GM21515 (cell line): ENCODE data around the gene TIMP1.
A peak's percentile ranks its signal among the peaks of the same experiment; 100 is the strongest.

Experiments
- ATAC-seq: cut with Tn5 transposase; IDR thresholded peaks from one replicate; pipeline ENCODE4 v1.9.1; 2021; ENCODE audit not compliant: unreplicated experiment

The TIMP1 gene

GRCh38 chrX:47581731-47582647, at the start of gene TIMP1:
Gene TIMP1 (plus strand): TSS chrX:47582436. CDS start chrX:47583416, 980 bp downstream.
- ATAC-seq: peak; percentile 88

- ATAC-seq: no peak
Observed at GRCh38 chrX:47539860-47540259, 42.4 kb upstream of the TIMP1 start.

- no peak for ATAC-seq
Observed at GRCh38 chrX:47540754-47541538, 41.3 kb upstream of the TIMP1 start.

- no peak for ATAC-seq
Observed at GRCh38 chrX:47543496-47543895, 38.7 kb upstream of the TIMP1 start.

- ATAC-seq: peak; percentile 73
Observed at GRCh38 chrX:47556045-47556623, 26.1 kb upstream of the TIMP1 start.

- no peak for ATAC-seq
Observed at GRCh38 chrX:47558436-47558835, 23.8 kb upstream of the TIMP1 start.

- ATAC-seq: no peak
Observed at GRCh38 chrX:47560179-47560933, 21.9 kb upstream of the TIMP1 start.

GRCh38 chrX:47560934-47561658, 21.1 kb upstream of the TIMP1 start, which contains the start of gene ARAF:
Gene ARAF (plus strand): TSS chrX:47561205. CDS start chrX:47562968, 1,763 bp downstream.
- peak; percentile 92 for ATAC-seq

GRCh38 chrX:47561659-47562151, 20.5 kb upstream of the TIMP1 start:
- ATAC-seq: no peak

GRCh38 chrX:47562615-47563243, 19.5 kb upstream of the TIMP1 start:
- ATAC-seq: no peak

- no peak for ATAC-seq
Observed at GRCh38 chrX:47563801-47564315, 18.4 kb upstream of the TIMP1 start.

GRCh38 chrX:47564438-47565085, 17.7 kb upstream of the TIMP1 start:
- no peak for ATAC-seq

- ATAC-seq: no peak
Observed at GRCh38 chrX:47566841-47567240, 15.4 kb upstream of the TIMP1 start.

GRCh38 chrX:47568656-47569295, 13.5 kb upstream of the TIMP1 start:
- no peak for ATAC-seq

- ATAC-seq: no peak
Observed at GRCh38 chrX:47570794-47571193, 11.4 kb upstream of the TIMP1 start.

GRCh38 chrX:47571215-47571614, 11.0 kb upstream of the TIMP1 start:
- no peak for ATAC-seq

GRCh38 chrX:47571896-47572295, 10.3 kb upstream of the TIMP1 start:
- ATAC-seq: no peak

- no peak for ATAC-seq
Observed at GRCh38 chrX:47572773-47573340, 9.4 kb upstream of the TIMP1 start.
